Vagina (tissue), 2 donors: Measurements from ENCODE around the gene RPS14. TPM values are rescaled to one million over a fixed set of nuclear protein-coding genes. Genes with fewer than 3 reads are reported as not detected.
"Not testable (repeated sequence)": the region's sequence is repeated elsewhere in the genome, so short reads cannot be mapped to it uniquely, and the experiment has no call there.

Experiments
- DNase-seq, 2 donors: peaks; one replicate each; pipeline ENCODE4 v3.0.0-alpha.2; 2017; ENCODE audit errors: extremely low spot score in 2 of 2
- H3K27ac ChIP-seq: fragments of 200-600 bp; sonication (generic); one replicate; pipeline ENCODE4 v1.5.1; 2019
- H3K27me3 ChIP-seq: fragments of 200-600 bp; sonication (generic); one replicate; pipeline ENCODE4 v1.5.1; 2019
- H3K36me3 ChIP-seq, 2 donors: fragments of 200-600 bp; sonication (generic); one replicate each; pipeline ENCODE4 v1.5.1; 2017 to 2019
- H3K4me1 ChIP-seq: fragments of 200-600 bp; sonication (generic); one replicate; pipeline ENCODE4 v1.5.1; 2019
- H3K4me3 ChIP-seq, 2 donors: fragments of 200-600 bp; sonication (generic); 1 replicate in 1 of 2; 2 replicates in 1 of 2; pipeline ENCODE4 v1.5.1; 2016 to 2019
- H3K9me3 ChIP-seq: fragments of 200-600 bp; sonication (generic); one replicate; pipeline ENCODE4 v1.5.1; 2019
- CTCF ChIP-seq, 3 experiments: fragments of 450-650 bp in 2 of 3; fragments of 200-600 bp in 1 of 3; sonication (generic) in 1 of 3; IDR thresholded peaks; one replicate each; pipeline ENCODE4 v1.5.1; 2017 to 2019; ENCODE audit warnings: antibody characterized with exemption in 3 of 3, mild to moderate bottlenecking in 2 of 3, moderate library complexity in 2 of 3
- POLR2A ChIP-seq, 2 donors: fragments of 450-650 bp; IDR thresholded peaks; one replicate each; pipeline ENCODE4 v1.6.1; 2017; ENCODE audit warnings: antibody characterized with exemption in 2 of 2, mild to moderate bottlenecking in 2 of 2, moderate library complexity in 2 of 2
- POLR2AphosphoS5 ChIP-seq, 2 donors: sonication (generic); formaldehyde crosslinking; IDR thresholded peaks; one replicate each; pipeline ENCODE4 v1.9.0; 2017; ENCODE audit warnings: antibody characterized with exemption in 2 of 2, mild to moderate bottlenecking in 2 of 2, low read depth in 1 of 2; ENCODE audit not compliant: insufficient read depth in 1 of 2
- intact Hi-C: fragments of 100-400 bp; cut with DNase I; formaldehyde crosslinking; loops from one replicate; pipeline ENCODE4 v1.15.1; 2023
- total RNA-seq: library from RNA; depleted of rRNA; stranded (reverse); fragments of >200 nt; gene quantifications from one replicate; pipeline ENCODE4 v1.2.3, GENCODE V29; 2016

The RPS14 gene
- total RNA-seq, 1 donor from 2014 or later, result 3,194 TPM

GRCh38 chr5:150457562-150458240 lies 8.2 kb upstream of the RPS14 start:
- peaks cover 10% of the 10 kb centered on the region for H3K4me1 ChIP-seq
- no peaks in the 10 kb centered on the region for H3K36me3 ChIP-seq
- no peak overlapping the region for H3K27ac ChIP-seq
- no peak overlapping the region for H3K4me3 ChIP-seq
- H3K9me3 ChIP-seq, result no peaks in the 10 kb centered on the region
- intact Hi-C loops, result loop anchor here (5.0 kb wide), 1 partner anchor 65 kb away; no protein-coding TSS in a partner anchor
- DNase-seq, result no peak
- no peak for TF ChIP-seq POLR2AphosphoS5 (IDR thresholded peaks at IDR 0.05; ENCODE audit: insufficient read depth in 1 of 2, low read depth in 1 of 2)
- no peak for TF ChIP-seq POLR2A (IDR thresholded peaks at IDR 0.05)
- no peak for TF ChIP-seq CTCF (IDR thresholded peaks at IDR 0.05)
- H3K27me3 ChIP-seq, result no peaks in the 10 kb centered on the region

DNA sequence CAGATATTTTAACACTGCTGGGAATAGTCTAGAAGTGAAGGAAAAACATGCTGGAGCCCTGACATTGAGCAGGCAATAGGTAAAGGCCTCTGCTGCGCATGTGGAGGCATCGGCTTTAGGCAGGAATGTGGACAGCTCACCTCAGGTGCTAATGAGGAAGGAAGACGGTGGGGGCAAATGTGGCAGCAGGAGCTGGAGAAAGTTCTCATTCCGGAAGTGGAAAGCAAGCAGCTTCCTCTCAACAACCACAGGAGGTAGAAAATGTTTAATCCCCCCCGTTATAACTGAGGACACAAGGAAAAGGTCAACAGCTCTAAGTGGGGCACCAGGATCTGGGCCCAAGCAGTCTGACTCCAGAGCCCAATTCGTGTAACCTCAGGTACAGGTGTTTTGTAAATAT lies 7.6 kb upstream of the RPS14 start:
- TF ChIP-seq POLR2AphosphoS5 (IDR thresholded peaks at IDR 0.05; ENCODE audit: insufficient read depth in 1 of 2, low read depth in 1 of 2), result no peak
- TF ChIP-seq POLR2A (IDR thresholded peaks at IDR 0.05), result no peak
- no peak for TF ChIP-seq CTCF (IDR thresholded peaks at IDR 0.05)
- no peaks in the 10 kb centered on the region for H3K9me3 ChIP-seq

GRCh38 chr5:150454492-150455229 lies 5.1 kb upstream of the RPS14 start:
- H3K4me3 ChIP-seq, result no peak overlapping the region
- TF ChIP-seq CTCF (IDR thresholded peaks at IDR 0.05) (no peak), POLR2AphosphoS5 (IDR thresholded peaks at IDR 0.05; ENCODE audit: insufficient read depth in 1 of 2, low read depth in 1 of 2) (no peak), POLR2A (IDR thresholded peaks at IDR 0.05) (no peak)
- H3K27ac ChIP-seq, result no peak overlapping the region
- H3K4me1 ChIP-seq, result peaks cover 10% of the 10 kb centered on the region
- no peaks in the 10 kb centered on the region for H3K27me3 ChIP-seq
- H3K36me3 ChIP-seq, result no peaks in the 10 kb centered on the region
- DNase-seq, result no peak
- H3K9me3 ChIP-seq, result no peaks in the 10 kb centered on the region
- intact Hi-C loops, result loop anchor here (5.0 kb wide), 1 partner anchor 68 kb away; no protein-coding TSS in a partner anchor

More for the DNA sequence above, 7.6 kb upstream of the RPS14 start:
- intact Hi-C loops, result loop anchor here (5.0 kb wide), 1 partner anchor 65 kb away; no protein-coding TSS in a partner anchor
- Histone ChIP-seq H3K4me3 (no peak overlapping the region), H3K4me1 (peaks cover 10% of the 10 kb centered on the region), H3K27me3 (no peaks in the 10 kb centered on the region), H3K27ac (no peak overlapping the region), H3K36me3 (no peaks in the 10 kb centered on the region)
- no peak for DNase-seq

- H3K9me3 ChIP-seq, intact Hi-C loops, H3K27me3 ChIP-seq, DNase-seq, H3K36me3 ChIP-seq, H3K27ac ChIP-seq, H3K4me1 ChIP-seq, H3K4me3 ChIP-seq: not testable (repeated sequence)
Measured at GRCh38 chr5:150454027-150454426, 4.5 kb upstream of the RPS14 start.

DNA sequence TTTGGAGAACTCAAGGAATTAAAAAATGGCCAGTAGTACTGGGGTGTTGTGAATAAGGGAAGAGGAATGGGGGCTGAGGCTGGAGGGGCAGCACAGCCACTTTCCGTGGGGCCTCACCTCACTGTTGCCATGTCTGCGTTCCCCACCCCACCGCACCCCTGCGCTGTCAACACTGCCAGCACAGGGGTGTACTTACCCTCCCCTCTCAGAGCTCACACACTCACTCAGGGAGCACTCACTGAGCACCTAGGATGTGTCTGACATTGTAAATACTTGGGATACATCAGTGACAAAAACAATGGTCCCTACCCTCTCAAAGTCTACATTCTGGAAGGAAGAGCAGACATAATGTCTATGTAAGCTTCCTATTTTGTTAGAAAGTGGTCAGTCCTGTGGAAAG lies 3.4 kb upstream of the RPS14 start:
- no peaks in the 10 kb centered on the region for H3K9me3 ChIP-seq
- H3K4me3 ChIP-seq, result no peak overlapping the region
- no peaks in the 10 kb centered on the region for H3K27me3 ChIP-seq
- no peak overlapping the region for H3K27ac ChIP-seq
- DNase-seq, result no peak
- no peaks in the 10 kb centered on the region for H3K36me3 ChIP-seq
- intact Hi-C loops, result no loop called here
- no peak for TF ChIP-seq CTCF (IDR thresholded peaks at IDR 0.05)
- TF ChIP-seq POLR2AphosphoS5 (IDR thresholded peaks at IDR 0.05; ENCODE audit: insufficient read depth in 1 of 2, low read depth in 1 of 2), result no peak
- no peak for TF ChIP-seq POLR2A (IDR thresholded peaks at IDR 0.05)
- peaks cover 11% of the 10 kb centered on the region for H3K4me1 ChIP-seq
